HepG2 (cell line): ENCODE data around the gene ODAD4. TPM values are rescaled to one million over a fixed set of nuclear protein-coding genes. Genes with fewer than 3 reads are reported as not detected.

Source experiments
- ASH2L ChIP-seq: fragments of 300-600, 200-600 bp; sonication (generic); IDR thresholded peaks from 2 replicates; pipeline ENCODE4 v1.7.0; 2017; ENCODE audit warnings: low read depth, mild to moderate bottlenecking, moderate library complexity, mixed read lengths, low read length; ENCODE audit not compliant: insufficient read length
- BRCA1 ChIP-seq: sonication (generic); formaldehyde crosslinking; IDR thresholded peaks from 2 replicates; pipeline ENCODE4 v1.4.0; 2020; ENCODE audit warnings: missing genetic modification reagents
- BRD4 ChIP-seq: sonication (generic); formaldehyde crosslinking; IDR thresholded peaks from 2 replicates; pipeline ENCODE4 v1.4.0; 2020; ENCODE audit warnings: missing genetic modification reagents
- FOXJ3 ChIP-seq: sonication (generic); formaldehyde crosslinking; IDR thresholded peaks from 2 replicates; pipeline ENCODE4 v1.4.0; 2020; ENCODE audit warnings: missing genetic modification reagents, mild to moderate bottlenecking, borderline replicate concordance
- IKZF5 ChIP-seq: IDR thresholded peaks from 2 replicates; pipeline ENCODE4 v1.6.1; 2018; ENCODE audit warnings: missing genetic modification reagents, mild to moderate bottlenecking, missing compliant biosample characterization
- MAZ ChIP-seq, 2 experiments: sonication (generic) in 1 of 2; formaldehyde crosslinking in 1 of 2; IDR thresholded peaks; 2 replicates each; pipeline versions ENCODE4 v1.5.0 to v1.6.1; 2012 to 2020; ENCODE audit warnings: low read depth in 2 of 2, mild to moderate bottlenecking in 2 of 2, borderline replicate concordance in 1 of 2, improper control_type of control experiment in 1 of 2, low read length in 1 of 2, missing genetic modification reagents in 1 of 2, moderate library complexity in 1 of 2
- RBFOX2 ChIP-seq: fragments of 200-400 bp; formaldehyde crosslinking; IDR thresholded peaks from 2 replicates; pipeline ENCODE4 v1.6.1; 2017; ENCODE audit warnings: low read depth, mild to moderate bottlenecking, low read length
- SMARCC2 ChIP-seq: fragments of 450-650 bp; IDR thresholded peaks from 2 replicates; pipeline ENCODE4 v1.6.1; 2017; ENCODE audit warnings: antibody characterized with exemption, mild to moderate bottlenecking
- SOX13 ChIP-seq, 3 experiments: fragments of 450-650 bp in 1 of 3; sonication (generic) in 1 of 3; formaldehyde crosslinking in 1 of 3; IDR thresholded peaks in 2 of 3; conservative IDR thresholded peaks in 1 of 3; 2 replicates each; pipeline versions ENCODE4 v1.5.0 to v1.6.1; 2016 to 2020; ENCODE audit warnings: antibody characterized with exemption in 1 of 3, mild to moderate bottlenecking in 1 of 3, missing compliant biosample characterization in 1 of 3, missing genetic modification reagents in 1 of 3, moderate library complexity in 1 of 3
- ZFP82 ChIP-seq: sonication (generic); formaldehyde crosslinking; IDR thresholded peaks from 2 replicates; pipeline ENCODE4 v1.5.1; 2020; ENCODE audit warnings: mild to moderate bottlenecking, missing genetic modification reagents, borderline replicate concordance
- ZNF24 ChIP-seq: fragments of 450-650 bp; IDR thresholded peaks from 2 replicates; pipeline ENCODE4 v1.6.1; 2017; ENCODE audit warnings: antibody characterized with exemption, mild to moderate bottlenecking
- polyA plus RNA-seq, 8 experiments: library from polyadenylated mRNA; depleted of rRNA in 3 of 8; stranded (reverse) in 7 of 8; unstranded in 1 of 8; fragments of >200 nt; fragmentation: Illumina TruSeq in 4 of 8; extraction: Trizol in 4 of 8; gene quantifications; 2 replicates each; pipeline versions ENCODE4 v1.2.1 to v1.2.3, GENCODE V29; 2011 to 2016; ENCODE audit warnings: low read depth in 4 of 8, missing spikeins in 1 of 8, mixed read lengths in 1 of 8; ENCODE audit not compliant: insufficient read depth in 1 of 8
- total RNA-seq, 5 experiments: library from RNA; depleted of rRNA; stranded (reverse); fragments of >200 nt; fragmentation: Illumina TruSeq; extraction: Trizol; gene quantifications; 2 replicates each; pipeline ENCODE4 v1.2.3, GENCODE V29; 2016; ENCODE audit warnings: low read depth in 1 of 5
- TF ChIP-seq, protein P1 (sequence below): sonication (generic); formaldehyde crosslinking; IDR thresholded peaks from 2 replicates; pipeline ENCODE4 v1.5.0; 2020; ENCODE audit warnings: mild to moderate bottlenecking, missing genetic modification reagents, borderline replicate concordance
- TF ChIP-seq, protein P2 (sequence below): sonication (generic); formaldehyde crosslinking; IDR thresholded peaks from 2 replicates; pipeline ENCODE4 v1.5.0; 2020; ENCODE audit warnings: missing genetic modification reagents
- TF ChIP-seq, protein P3 (sequence below): sonication (generic); formaldehyde crosslinking; IDR thresholded peaks from 2 replicates; pipeline ENCODE4 v1.4.0; 2020; ENCODE audit warnings: missing genetic modification reagents, mild to moderate bottlenecking, borderline replicate concordance

Gene ODAD4
- total and polyA plus RNA-seq, 2 of the 13 experiments (the other 11 are each of a cell fraction or from before 2014, with no cell fraction given) = 0.48 to 0.53 TPM

- TF ChIP-seq BRCA1 (CRISPR knock-in tag) (no peak), IKZF5 (CRISPR knock-in tag) (no peak), RBFOX2 (peak; percentile 51; the same call in 1 of the 2 replicates), FOXJ3 (CRISPR knock-in tag) (no peak), SMARCC2 (no peak), SOX13 (IDR thresholded peaks at IDR 0.05) (no peak), SOX13 (CRISPR knock-in tag; conservative IDR thresholded peaks at IDR 0.05 in 1 of 2, IDR thresholded peaks at IDR 0.05 in 1 of 2) (no peak), ASH2L (no peak), ZNF24 (no peak), ZFP82 (CRISPR knock-in tag) (no peak), BRD4 (CRISPR knock-in tag) (0 out of 2 replicates have a peak, but pooled peaks have one; percentile 42), MAZ (IDR thresholded peaks at IDR 0.05; ENCODE audit: borderline replicate concordance, low read depth, low read length) (no peak), MAZ (CRISPR knock-in tag; IDR thresholded peaks at IDR 0.05; ENCODE audit: low read depth) (no peak)
- TF ChIP-seq, protein P1, sequence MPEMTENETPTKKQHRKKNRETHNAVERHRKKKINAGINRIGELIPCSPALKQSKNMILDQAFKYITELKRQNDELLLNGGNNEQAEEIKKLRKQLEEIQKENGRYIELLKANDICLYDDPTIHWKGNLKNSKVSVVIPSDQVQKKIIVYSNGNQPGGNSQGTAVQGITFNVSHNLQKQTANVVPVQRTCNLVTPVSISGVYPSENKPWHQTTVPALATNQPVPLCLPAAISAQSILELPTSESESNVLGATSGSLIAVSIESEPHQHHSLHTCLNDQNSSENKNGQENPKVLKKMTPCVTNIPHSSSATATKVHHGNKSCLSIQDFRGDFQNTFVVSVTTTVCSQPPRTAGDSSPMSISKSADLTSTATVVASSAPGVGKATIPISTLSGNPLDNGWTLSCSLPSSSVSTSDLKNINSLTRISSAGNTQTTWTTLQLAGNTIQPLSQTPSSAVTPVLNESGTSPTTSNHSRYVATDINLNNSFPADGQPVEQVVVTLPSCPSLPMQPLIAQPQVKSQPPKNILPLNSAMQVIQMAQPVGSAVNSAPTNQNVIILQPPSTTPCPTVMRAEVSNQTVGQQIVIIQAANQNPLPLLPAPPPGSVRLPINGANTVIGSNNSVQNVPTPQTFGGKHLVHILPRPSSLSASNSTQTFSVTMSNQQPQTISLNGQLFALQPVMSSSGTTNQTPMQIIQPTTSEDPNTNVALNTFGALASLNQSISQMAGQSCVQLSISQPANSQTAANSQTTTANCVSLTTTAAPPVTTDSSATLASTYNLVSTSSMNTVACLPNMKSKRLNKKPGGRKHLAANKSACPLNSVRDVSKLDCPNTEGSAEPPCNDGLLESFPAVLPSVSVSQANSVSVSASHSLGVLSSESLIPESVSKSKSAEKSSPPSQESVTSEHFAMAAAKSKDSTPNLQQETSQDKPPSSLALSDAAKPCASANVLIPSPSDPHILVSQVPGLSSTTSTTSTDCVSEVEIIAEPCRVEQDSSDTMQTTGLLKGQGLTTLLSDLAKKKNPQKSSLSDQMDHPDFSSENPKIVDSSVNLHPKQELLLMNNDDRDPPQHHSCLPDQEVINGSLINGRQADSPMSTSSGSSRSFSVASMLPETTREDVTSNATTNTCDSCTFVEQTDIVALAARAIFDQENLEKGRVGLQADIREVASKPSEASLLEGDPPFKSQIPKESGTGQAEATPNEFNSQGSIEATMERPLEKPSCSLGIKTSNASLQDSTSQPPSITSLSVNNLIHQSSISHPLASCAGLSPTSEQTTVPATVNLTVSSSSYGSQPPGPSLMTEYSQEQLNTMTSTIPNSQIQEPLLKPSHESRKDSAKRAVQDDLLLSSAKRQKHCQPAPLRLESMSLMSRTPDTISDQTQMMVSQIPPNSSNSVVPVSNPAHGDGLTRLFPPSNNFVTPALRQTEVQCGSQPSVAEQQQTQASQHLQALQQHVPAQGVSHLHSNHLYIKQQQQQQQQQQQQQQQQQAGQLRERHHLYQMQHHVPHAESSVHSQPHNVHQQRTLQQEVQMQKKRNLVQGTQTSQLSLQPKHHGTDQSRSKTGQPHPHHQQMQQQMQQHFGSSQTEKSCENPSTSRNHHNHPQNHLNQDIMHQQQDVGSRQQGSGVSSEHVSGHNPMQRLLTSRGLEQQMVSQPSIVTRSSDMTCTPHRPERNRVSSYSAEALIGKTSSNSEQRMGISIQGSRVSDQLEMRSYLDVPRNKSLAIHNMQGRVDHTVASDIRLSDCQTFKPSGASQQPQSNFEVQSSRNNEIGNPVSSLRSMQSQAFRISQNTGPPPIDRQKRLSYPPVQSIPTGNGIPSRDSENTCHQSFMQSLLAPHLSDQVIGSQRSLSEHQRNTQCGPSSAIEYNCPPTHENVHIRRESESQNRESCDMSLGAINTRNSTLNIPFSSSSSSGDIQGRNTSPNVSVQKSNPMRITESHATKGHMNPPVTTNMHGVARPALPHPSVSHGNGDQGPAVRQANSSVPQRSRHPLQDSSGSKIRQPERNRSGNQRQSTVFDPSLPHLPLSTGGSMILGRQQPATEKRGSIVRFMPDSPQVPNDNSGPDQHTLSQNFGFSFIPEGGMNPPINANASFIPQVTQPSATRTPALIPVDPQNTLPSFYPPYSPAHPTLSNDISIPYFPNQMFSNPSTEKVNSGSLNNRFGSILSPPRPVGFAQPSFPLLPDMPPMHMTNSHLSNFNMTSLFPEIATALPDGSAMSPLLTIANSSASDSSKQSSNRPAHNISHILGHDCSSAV = no peak
- TF ChIP-seq, protein P2, sequence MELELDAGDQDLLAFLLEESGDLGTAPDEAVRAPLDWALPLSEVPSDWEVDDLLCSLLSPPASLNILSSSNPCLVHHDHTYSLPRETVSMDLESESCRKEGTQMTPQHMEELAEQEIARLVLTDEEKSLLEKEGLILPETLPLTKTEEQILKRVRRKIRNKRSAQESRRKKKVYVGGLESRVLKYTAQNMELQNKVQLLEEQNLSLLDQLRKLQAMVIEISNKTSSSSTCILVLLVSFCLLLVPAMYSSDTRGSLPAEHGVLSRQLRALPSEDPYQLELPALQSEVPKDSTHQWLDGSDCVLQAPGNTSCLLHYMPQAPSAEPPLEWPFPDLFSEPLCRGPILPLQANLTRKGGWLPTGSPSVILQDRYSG = no peak
- TF ChIP-seq, protein P3, sequence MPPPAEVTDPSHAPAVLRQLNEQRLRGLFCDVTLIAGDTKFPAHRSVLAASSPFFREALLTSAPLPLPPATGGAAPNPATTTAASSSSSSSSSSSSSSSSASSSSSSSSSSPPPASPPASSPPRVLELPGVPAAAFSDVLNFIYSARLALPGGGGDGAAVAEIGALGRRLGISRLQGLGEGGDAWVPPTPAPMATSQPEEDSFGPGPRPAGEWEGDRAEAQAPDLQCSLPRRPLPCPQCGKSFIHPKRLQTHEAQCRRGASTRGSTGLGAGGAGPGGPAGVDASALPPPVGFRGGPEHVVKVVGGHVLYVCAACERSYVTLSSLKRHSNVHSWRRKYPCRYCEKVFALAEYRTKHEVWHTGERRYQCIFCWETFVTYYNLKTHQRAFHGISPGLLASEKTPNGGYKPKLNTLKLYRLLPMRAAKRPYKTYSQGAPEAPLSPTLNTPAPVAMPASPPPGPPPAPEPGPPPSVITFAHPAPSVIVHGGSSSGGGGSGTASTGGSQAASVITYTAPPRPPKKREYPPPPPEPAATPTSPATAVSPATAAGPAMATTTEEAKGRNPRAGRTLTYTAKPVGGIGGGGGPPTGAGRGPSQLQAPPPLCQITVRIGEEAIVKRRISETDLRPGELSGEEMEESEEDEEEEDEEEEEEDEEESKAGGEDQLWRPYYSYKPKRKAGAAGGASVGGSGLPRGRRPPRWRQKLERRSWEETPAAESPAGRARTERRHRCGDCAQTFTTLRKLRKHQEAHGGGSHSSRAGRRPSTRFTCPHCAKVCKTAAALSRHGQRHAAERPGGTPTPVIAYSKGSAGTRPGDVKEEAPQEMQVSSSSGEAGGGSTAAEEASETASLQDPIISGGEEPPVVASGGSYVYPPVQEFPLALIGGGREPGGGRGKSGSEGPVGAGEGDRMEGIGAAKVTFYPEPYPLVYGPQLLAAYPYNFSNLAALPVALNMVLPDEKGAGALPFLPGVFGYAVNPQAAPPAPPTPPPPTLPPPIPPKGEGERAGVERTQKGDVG (CRISPR knock-in tag) = peak; percentile 87; the same call in 1 of the 2 replicates
These were observed 37.6 kb downstream of the ODAD4 start (continued) for GRCh38 chr17:41967921-41968578.
